UCSD-AML1 (cell line): ENCODE data around the gene CBLB.

Source experiments
- DNase-seq: peaks from one replicate; lab custom pipeline; 2025; ENCODE audit not compliant: unreplicated experiment; lab: John Stamatoyannopoulos, UW

The CBLB gene

GRCh38 chr3:105790534-105790933 is 78.3 kb downstream of the CBLB start:
- DNase-seq: no peak

- no peak for DNase-seq
Observed at GRCh38 chr3:105788593-105788992, 80.2 kb downstream of the CBLB start.

- DNase-seq: no peak
Observed at GRCh38 chr3:105787453-105787852, 81.4 kb downstream of the CBLB start.

GRCh38 chr3:105786990-105787389 is 81.8 kb downstream of the CBLB start:
- DNase-seq: no peak

DNA sequence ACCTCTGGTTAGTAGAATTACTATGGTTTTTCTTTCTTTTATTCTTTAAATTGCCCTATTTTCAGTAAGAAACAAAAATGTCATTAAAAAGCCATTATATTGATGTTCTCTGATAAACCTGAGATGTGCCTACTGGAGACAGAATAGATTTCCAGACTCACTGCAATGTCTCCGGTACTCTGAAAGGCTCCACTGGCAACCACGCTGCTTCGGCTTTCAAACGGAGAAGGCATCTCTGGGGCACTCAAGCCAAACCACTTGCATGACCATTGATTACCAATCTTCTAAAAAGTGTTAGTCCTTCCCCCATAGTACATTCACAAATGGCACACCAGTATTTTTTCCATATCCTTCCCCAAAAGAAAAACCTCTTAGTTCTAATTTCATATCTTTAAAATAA is 82.6 kb downstream of the CBLB start:
- DNase-seq: no peak

GRCh38 chr3:105785803-105786202 is 83.0 kb downstream of the CBLB start:
- DNase-seq: no peak

GRCh38 chr3:105783631-105784030 is 85.2 kb downstream of the CBLB start:
- DNase-seq: no peak

GRCh38 chr3:105781871-105782270 is 86.9 kb downstream of the CBLB start:
- DNase-seq: no peak

DNA sequence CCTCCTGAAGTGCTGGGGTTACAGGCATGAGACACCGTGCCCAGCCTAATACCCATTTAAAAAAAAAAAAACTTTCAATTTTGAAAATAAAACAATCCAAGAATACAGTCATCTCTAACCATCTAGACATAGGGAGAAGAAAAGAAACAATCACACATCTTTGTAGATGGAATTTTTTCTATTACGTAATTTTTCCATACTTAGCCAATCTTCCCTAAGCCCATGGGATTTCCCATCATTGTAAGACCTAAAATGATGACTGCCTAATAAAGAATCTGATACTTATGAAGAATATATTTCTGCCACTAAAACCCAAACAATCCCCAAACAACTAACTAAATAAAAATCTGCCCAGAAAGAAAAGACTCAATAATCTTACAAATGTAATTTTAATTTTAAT is 88.7 kb downstream of the CBLB start:
- no peak for DNase-seq

DNA sequence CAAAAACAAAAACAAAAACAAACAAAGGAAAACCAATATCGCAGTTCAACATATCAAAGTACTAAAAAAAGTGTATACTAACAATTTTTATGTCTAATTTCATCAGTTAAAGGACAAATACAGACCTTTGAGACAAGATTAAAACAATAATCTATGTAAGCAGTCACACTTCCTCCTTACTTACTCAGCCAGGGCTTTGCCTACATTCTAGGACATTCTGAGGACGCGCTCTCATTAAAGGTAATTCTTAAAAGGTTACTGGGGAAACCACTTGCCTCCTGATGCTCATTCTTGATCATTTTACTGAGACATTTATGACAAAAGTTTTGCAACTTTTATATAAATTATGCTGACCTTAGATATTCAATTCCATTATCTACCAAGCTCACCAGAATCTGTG is 93.4 kb downstream of the CBLB start:
- DNase-seq: no peak

DNA sequence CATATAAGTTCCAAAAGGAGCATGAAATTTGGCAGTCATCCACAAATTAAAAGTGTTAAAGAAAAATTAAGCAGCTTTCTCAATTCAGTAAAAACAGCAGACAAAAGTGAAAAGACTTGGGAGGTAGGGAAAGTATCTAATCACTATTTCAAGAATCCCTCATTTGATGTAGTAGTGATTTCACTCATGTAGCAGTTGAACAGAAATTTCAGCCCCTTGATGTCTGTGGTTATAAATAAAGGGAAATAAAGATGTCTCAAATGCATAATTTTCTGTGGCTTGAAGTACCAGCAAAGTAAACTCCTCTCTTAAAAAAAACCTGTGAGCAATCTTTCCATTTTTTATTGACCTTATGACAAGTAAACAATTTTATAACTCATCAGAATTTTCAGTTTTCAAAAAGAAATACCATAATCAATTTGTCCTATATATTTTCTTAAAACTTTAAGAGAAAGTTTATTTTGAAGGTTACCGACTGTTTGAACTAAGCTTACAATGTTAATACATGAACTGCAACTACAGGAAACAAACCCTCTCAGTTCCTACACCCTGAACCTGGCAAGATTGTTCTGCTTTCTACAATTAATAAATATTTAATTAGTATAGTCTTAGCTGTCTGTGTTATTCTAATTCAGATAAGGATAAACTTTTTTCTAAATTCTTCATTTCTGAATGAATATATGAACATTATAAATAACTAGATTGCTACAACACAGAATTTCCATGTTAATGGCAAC is 94.2 kb downstream of the CBLB start:
- no peak for DNase-seq

DNA sequence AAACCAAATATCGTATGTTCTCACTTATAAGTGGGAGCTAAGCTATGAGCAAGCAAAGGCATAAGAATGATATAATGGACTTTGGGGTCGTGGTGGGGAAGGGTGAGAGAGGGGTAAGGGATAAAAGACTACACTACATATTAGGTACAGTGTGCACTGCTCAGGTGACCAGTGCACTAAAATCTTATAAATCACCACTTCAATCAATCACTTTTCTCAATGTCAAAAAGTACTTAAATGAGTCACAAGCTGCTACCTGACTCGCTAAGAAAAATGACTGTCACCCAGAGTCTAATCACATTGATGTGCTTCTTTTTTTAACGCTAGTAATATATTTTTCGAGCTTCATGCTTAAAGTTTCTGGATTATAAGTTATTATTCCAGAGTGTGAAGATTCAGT is 95.5 kb downstream of the CBLB start:
- DNase-seq: no peak

DNA sequence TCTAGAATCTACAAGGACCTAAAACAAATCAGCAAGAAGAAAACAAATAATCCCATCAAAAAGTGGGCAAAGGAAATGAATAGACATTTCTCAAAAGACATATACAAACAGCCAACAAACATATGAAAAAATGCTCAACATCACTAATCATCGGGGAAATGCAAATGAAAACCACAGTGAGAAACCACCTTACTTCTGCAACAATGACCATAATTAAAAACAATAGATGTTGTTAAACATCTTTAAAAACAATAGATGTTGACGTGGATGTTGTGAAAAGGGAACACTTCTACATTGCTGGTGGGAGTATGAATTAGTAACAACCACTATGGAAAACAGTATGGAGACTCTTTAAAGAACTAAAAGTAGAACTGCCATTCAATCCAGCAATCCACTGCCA is 96.2 kb downstream of the CBLB start:
- no peak for DNase-seq

- DNase-seq: no peak
Observed at GRCh38 chr3:105771392-105771791, 97.4 kb downstream of the CBLB start.

- DNase-seq: no peak
Observed at GRCh38 chr3:105770410-105770809, 98.4 kb downstream of the CBLB start.

GRCh38 chr3:105767776-105768175 is 101.0 kb downstream of the CBLB start:
- DNase-seq: no peak

DNA sequence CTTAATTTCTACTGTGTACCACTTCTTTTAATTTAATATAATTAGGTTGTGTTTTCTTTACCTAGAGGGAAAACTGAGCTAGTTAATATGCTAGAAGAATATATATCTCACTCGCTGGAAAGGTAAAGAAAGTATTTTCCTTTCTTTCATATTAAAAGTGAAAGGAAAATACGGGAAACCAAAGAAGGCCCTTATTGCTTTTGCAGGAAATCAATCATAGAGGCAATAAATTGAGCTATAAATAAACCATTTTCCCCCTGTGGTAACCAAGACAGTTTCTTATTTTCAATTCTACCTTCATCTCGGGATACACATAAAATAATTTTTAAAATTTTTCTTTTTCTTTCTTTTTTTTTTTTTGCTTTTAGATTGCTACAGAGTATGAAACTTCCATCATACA is 101.6 kb downstream of the CBLB start:
- DNase-seq: no peak

DNA sequence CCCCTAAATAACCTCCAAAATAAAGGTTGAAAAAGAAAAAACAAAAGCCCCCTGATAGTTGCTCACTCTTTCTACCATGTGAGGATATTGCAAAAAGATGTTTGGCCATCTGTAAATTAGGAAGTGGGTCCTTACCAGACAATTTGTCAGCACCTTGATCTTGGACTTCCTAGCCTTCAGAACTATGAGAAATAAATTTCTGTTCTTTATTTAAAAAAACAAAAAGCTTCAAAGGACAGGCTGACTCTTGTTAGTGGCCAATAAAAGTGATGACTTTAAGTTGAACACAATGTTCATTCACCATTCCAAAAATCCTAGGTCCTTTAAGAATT is 103.5 kb downstream of the CBLB start:
- DNase-seq: no peak

GRCh38 chr3:105764378-105765307 is 104.2 kb downstream of the CBLB start:
- no peak for DNase-seq

DNA sequence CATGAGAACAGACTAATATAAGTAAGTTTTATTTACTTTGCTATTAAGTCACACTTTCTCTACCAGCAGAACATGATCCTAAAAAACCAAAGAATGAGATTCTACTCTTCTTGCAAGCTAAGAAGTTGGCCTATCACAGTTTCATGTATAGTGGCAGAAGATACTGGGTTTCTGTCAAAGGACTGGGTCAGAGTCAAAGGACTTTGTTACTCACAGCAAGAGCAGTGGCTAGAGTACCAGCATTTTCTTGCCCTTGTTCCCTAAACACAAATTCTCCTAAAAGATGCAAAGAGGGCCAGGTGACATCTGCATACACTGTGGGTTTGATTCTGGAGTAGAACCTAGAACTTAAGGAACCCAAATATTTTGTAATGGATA is 105.2 kb downstream of the CBLB start:
- no peak for DNase-seq

GRCh38 chr3:105762749-105763658 is 105.8 kb downstream of the CBLB start:
- no peak for DNase-seq
